ENCODE data around the gene SV2C. TPM values are rescaled to one million over a fixed set of nuclear protein-coding genes. Genes with fewer than 3 reads are reported as not detected.

The SV2C gene
- total RNA-seq, 1 donor from 2014 or later, result 0.32 TPM

GRCh38 chr5:76134003-76134402 lies 50.8 kb downstream of the SV2C start:
- ATAC-seq (no peak), DNase-seq (no peak)
- intact Hi-C loops (cut with DNase I), result no loop called here
- H3K4me3 ChIP-seq, result no peak overlapping the region
- H3K9me3 ChIP-seq, result no peaks in the 10 kb centered on the region
- no peak for TF ChIP-seq CTCF (IDR thresholded peaks at IDR 0.05)
- H3K4me1 ChIP-seq, result no peaks in the 10 kb centered on the region
- H3K27me3 ChIP-seq (ENCODE audit: low read depth), result no peaks in the 10 kb centered on the region
- no peak overlapping the region for H3K27ac ChIP-seq
- H3K36me3 ChIP-seq, result no peaks in the 10 kb centered on the region

- Histone ChIP-seq H3K36me3 (no peaks in the 10 kb centered on the region), H3K9me3 (no peaks in the 10 kb centered on the region), H3K4me3 (no peak overlapping the region), H3K27ac (no peak overlapping the region), H3K4me1 (no peaks in the 10 kb centered on the region), H3K27me3 (ENCODE audit: low read depth) (no peaks in the 10 kb centered on the region)
- intact Hi-C loops (cut with DNase I), result no loop called here
- no peak for DNase-seq
- TF ChIP-seq CTCF (IDR thresholded peaks at IDR 0.05), result no peak
- no peak for ATAC-seq
Observed at GRCh38 chr5:76134646-76135045, 51.5 kb downstream of the SV2C start.

GRCh38 chr5:76137887-76138542 lies 54.8 kb downstream of the SV2C start:
- H3K4me1 ChIP-seq, result no peaks in the 10 kb centered on the region
- intact Hi-C loops (cut with DNase I), result no loop called here
- no peak overlapping the region for H3K27ac ChIP-seq
- H3K36me3 ChIP-seq, result no peaks in the 10 kb centered on the region
- DNase-seq, result no peak
- TF ChIP-seq CTCF (IDR thresholded peaks at IDR 0.05), result no peak
- no peak for ATAC-seq
- no peaks in the 10 kb centered on the region for H3K9me3 ChIP-seq
- H3K4me3 ChIP-seq, result no peak overlapping the region
- H3K27me3 ChIP-seq (ENCODE audit: low read depth), result no peaks in the 10 kb centered on the region

GRCh38 chr5:76143884-76144283 lies 60.7 kb downstream of the SV2C start:
- DNase-seq (no peak), ATAC-seq (no peak)
- intact Hi-C loops (cut with DNase I), result no loop called here
- no peak for TF ChIP-seq CTCF (IDR thresholded peaks at IDR 0.05)
- Histone ChIP-seq H3K4me1 (no peaks in the 10 kb centered on the region), H3K36me3 (no peaks in the 10 kb centered on the region), H3K4me3 (no peak overlapping the region), H3K27me3 (ENCODE audit: low read depth) (no peaks in the 10 kb centered on the region), H3K27ac (no peak overlapping the region), H3K9me3 (no peaks in the 10 kb centered on the region)

- DNase-seq, result no peak
- Histone ChIP-seq H3K4me3 (no peak overlapping the region), H3K36me3 (no peaks in the 10 kb centered on the region), H3K4me1 (no peaks in the 10 kb centered on the region), H3K27me3 (ENCODE audit: low read depth) (no peaks in the 10 kb centered on the region), H3K27ac (no peak overlapping the region), H3K9me3 (no peaks in the 10 kb centered on the region)
- intact Hi-C loops (cut with DNase I), result no loop called here
- no peak for TF ChIP-seq CTCF (IDR thresholded peaks at IDR 0.05)
- no peak for ATAC-seq
Observed at GRCh38 chr5:76144513-76145274, 61.5 kb downstream of the SV2C start.
